Measurements from ENCODE around the gene HINT2.

DNA sequence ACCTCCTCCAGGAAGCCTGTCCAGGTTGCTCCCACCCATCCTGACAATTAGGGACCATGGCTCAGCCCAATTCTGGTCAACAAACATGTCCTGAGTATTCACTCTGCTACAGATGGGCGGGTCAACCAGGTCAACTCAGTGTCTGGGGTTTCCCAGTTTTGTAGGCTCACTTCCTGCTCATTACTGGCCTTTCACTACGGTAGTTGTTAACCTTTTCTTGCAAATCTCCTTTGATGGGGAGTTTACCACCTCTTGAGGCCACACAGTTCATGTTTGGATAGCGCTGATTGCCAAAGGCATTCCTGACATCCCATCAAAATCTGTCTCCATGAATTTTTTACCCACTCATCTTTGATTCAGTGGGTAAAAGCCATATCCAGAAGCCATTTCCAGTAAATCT is 28.0 kb upstream of the HINT2 start:
- TF ChIP-seq HDGF (IDR thresholded peaks at IDR 0.05; ENCODE audit: borderline replicate concordance) (no peak), SP1 (IDR thresholded peaks at IDR 0.05) (no peak), FOXK2 (IDR thresholded peaks at IDR 0.05) (no peak)
